H1 (cell line): ENCODE data around the gene GYS2. TPM values are rescaled to one million over a fixed set of nuclear protein-coding genes. Genes with fewer than 3 reads are reported as not detected.

Experiments used
- CTCF ChIA-PET: fragments of 300-600 bp; sonication (Branson Sonifier 250); formaldehyde crosslinking; loops from one replicate; lab custom pipeline; 2021; ENCODE audit not compliant: partially characterized antibody; lab: Charles Lee
- POLR2A ChIA-PET: fragments of 300-600 bp; sonication (Branson Sonifier 250); formaldehyde crosslinking; loops from one replicate; lab custom pipeline; 2021; ENCODE audit warnings: inconsistent platforms; ENCODE audit not compliant: partially characterized antibody; lab: Charles Lee
- DNase-seq, 2 experiments: peaks; one replicate each; pipeline versions ENCODE4 v3.0.0 to v3.0.0-alpha.2; 2010 to 2022; ENCODE audit warnings: low spot score in 2 of 2, low read depth in 1 of 2, mixed read lengths in 1 of 2
- FAIRE-seq: peaks from 2 replicates; lab custom pipeline; 2011; peaks lifted over from hg19 to GRCh38; lab: Jason Lieb, UNC
- H2AFZ ChIP-seq: 2 replicates; pipeline ENCODE4 v1.8.1; 2012; ENCODE audit warnings: low read length, inconsistent platforms
- H2AK5ac ChIP-seq: 2 replicates; pipeline ENCODE4 v1.6.1; 2013; ENCODE audit warnings: low read depth, low read length
- H2BK120ac ChIP-seq: replicated peaks from 2 replicates; pipeline ENCODE3; 2013; ENCODE audit warnings: low read depth, low read length, inconsistent platforms
- H2BK12ac ChIP-seq: 2 replicates; pipeline ENCODE4 v1.6.1; 2013; ENCODE audit warnings: low read depth, low read length
- H2BK15ac ChIP-seq: 2 replicates; pipeline ENCODE4 v1.6.1; 2013; ENCODE audit warnings: low read length
- H2BK20ac ChIP-seq: 2 replicates; pipeline ENCODE4 v1.6.1; 2013; ENCODE audit warnings: low read length
- H2BK5ac ChIP-seq: 2 replicates; pipeline ENCODE4 v1.6.1; 2013; ENCODE audit warnings: low read depth, low read length
- H3K14ac ChIP-seq: 2 replicates; pipeline ENCODE4 v1.6.1; 2013; ENCODE audit warnings: inconsistent platforms; ENCODE audit not compliant: insufficient read length
- H3K18ac ChIP-seq: 2 replicates; pipeline ENCODE4 v1.6.1; 2013; ENCODE audit warnings: low read length; ENCODE audit errors: extremely low read depth
- H3K23ac ChIP-seq: 2 replicates; pipeline ENCODE4 v1.6.1; 2013; ENCODE audit warnings: inconsistent platforms; ENCODE audit not compliant: insufficient read length
- H3K23me2 ChIP-seq: 2 replicates; pipeline ENCODE4 v1.6.1; 2013; ENCODE audit warnings: low read depth, low read length
- H3K27ac ChIP-seq: 2 replicates; pipeline ENCODE4 v1.6.1; 2011; ENCODE audit warnings: low read depth, low read length, inconsistent platforms
- H3K27me3 ChIP-seq, 4 experiments: replicated peaks in 1 of 4; 1 replicate in 1 of 4; 2 replicates in 3 of 4; pipeline versions ENCODE4 v1.6.1 to v1.8.1; 2011 to 2013; ENCODE audit warnings: low read length in 3 of 4, mild to moderate bottlenecking in 3 of 4, inconsistent platforms in 2 of 4, mixed read lengths in 2 of 4, moderate library complexity in 1 of 4; ENCODE audit not compliant: control insufficient read depth in 3 of 4, insufficient read depth in 3 of 4; ENCODE audit errors: extremely low read depth in 1 of 4
- H3K36me3 ChIP-seq, 4 experiments: 2 replicates each; pipeline versions ENCODE4 v1.6.1 to v1.8.1; 2011 to 2013; ENCODE audit warnings: mild to moderate bottlenecking in 4 of 4, low read length in 3 of 4, moderate library complexity in 2 of 4, control low read depth in 1 of 4, inconsistent platforms in 1 of 4; ENCODE audit not compliant: insufficient read depth in 4 of 4, control insufficient read depth in 2 of 4
- H3K4ac ChIP-seq: replicated peaks from 2 replicates; pipeline ENCODE3; 2013; ENCODE audit warnings: low read length, low read depth, mixed read lengths, inconsistent platforms; ENCODE audit not compliant: insufficient read length
- H3K4me1 ChIP-seq, 4 experiments: replicated peaks in 1 of 4; 1 replicate in 1 of 4; 2 replicates in 3 of 4; pipeline versions ENCODE4 v1.6.1 to v1.8.1; 2011 to 2013; ENCODE audit warnings: low read length in 3 of 4, inconsistent platforms in 2 of 4, mixed read lengths in 1 of 4; ENCODE audit not compliant: insufficient read depth in 4 of 4, control insufficient read depth in 3 of 4
- H3K4me2 ChIP-seq, 2 experiments: 2 replicates each; pipeline versions ENCODE4 v1.6.1 to v1.8.1; 2011 to 2013; ENCODE audit warnings: low read depth in 2 of 2, low read length in 2 of 2, control low read depth in 1 of 2, inconsistent platforms in 1 of 2, mild to moderate bottlenecking in 1 of 2; ENCODE audit not compliant: insufficient read depth in 1 of 2
- H3K4me3 ChIP-seq, 4 experiments: fragments of 200-600, 300-600 bp in 1 of 4; sonication (generic), shearing (Covaris generic), sonication (Bioruptor Twin) in 1 of 4; 2 replicates each; pipeline versions ENCODE4 v1.5.1 to v1.8.1; 2011 to 2016; ENCODE audit warnings: low read length in 4 of 4, low read depth in 3 of 4, control low read depth in 2 of 4, inconsistent platforms in 2 of 4, mild to moderate bottlenecking in 2 of 4, mixed read lengths in 1 of 4, moderate library complexity in 1 of 4; ENCODE audit not compliant: insufficient read depth in 2 of 4; ENCODE audit errors: extremely low read depth in 1 of 4
- H3K56ac ChIP-seq: replicated peaks from 2 replicates; pipeline ENCODE3; 2013; ENCODE audit warnings: low read depth, mild to moderate bottlenecking, mixed read lengths, low read length, inconsistent platforms; ENCODE audit not compliant: insufficient read length
- H3K79me1 ChIP-seq: 2 replicates; pipeline ENCODE4 v1.6.1; 2013; ENCODE audit warnings: low read depth, low read length, control low read depth
- H3K79me2 ChIP-seq, 2 experiments: 2 replicates each; pipeline versions ENCODE4 v1.6.1 to v1.8.1; 2012 to 2013; ENCODE audit warnings: low read length in 2 of 2, mild to moderate bottlenecking in 2 of 2, inconsistent platforms in 1 of 2; ENCODE audit not compliant: insufficient read depth in 2 of 2, control insufficient read depth in 1 of 2
- H3K9ac ChIP-seq, 4 experiments: replicated peaks in 1 of 4; 1 replicate in 1 of 4; 2 replicates in 3 of 4; pipeline versions ENCODE4 v1.6.1 to v1.8.1; 2011 to 2013; ENCODE audit warnings: low read depth in 3 of 4, low read length in 3 of 4, control low read depth in 2 of 4, mild to moderate bottlenecking in 2 of 4, moderate library complexity in 2 of 4, inconsistent platforms in 1 of 4; ENCODE audit errors: extremely low read depth in 1 of 4
- H3K9me3 ChIP-seq, 2 experiments: 2 replicates each; pipeline versions ENCODE4 v1.6.1 to v1.8.1; 2012 to 2013; ENCODE audit warnings: mild to moderate bottlenecking in 2 of 2, moderate library complexity in 2 of 2, control low read depth in 1 of 2, inconsistent platforms in 1 of 2, low read depth in 1 of 2, low read length in 1 of 2, mixed read lengths in 1 of 2; ENCODE audit not compliant: insufficient read depth in 2 of 2
- H4K20me1 ChIP-seq, 2 experiments: replicated peaks in 1 of 2; 2 replicates each; pipeline versions ENCODE3 to v1.8.1; 2011 to 2013; ENCODE audit warnings: inconsistent platforms in 2 of 2, low read length in 2 of 2, mild to moderate bottlenecking in 1 of 2; ENCODE audit not compliant: insufficient read depth in 2 of 2, control insufficient read depth in 1 of 2
- H4K5ac ChIP-seq: 2 replicates; pipeline ENCODE4 v1.6.1; 2013; ENCODE audit warnings: low read length, low read depth, mixed read lengths, inconsistent platforms; ENCODE audit not compliant: insufficient read length
- H4K8ac ChIP-seq: 2 replicates; pipeline ENCODE4 v1.8.0; 2013; ENCODE audit warnings: mild to moderate bottlenecking, moderate library complexity, low read length, inconsistent platforms; ENCODE audit not compliant: insufficient read depth; ENCODE audit errors: extremely low read depth
- H4K91ac ChIP-seq: replicated peaks from 2 replicates; pipeline ENCODE3; 2013; ENCODE audit warnings: low read length, mixed read lengths, inconsistent platforms; ENCODE audit not compliant: insufficient read length
- ATF2 ChIP-seq: IDR thresholded peaks from 2 replicates; pipeline ENCODE4 v1.6.1; 2012; ENCODE audit warnings: low read length, inconsistent platforms
- BACH1 ChIP-seq: IDR thresholded peaks from 2 replicates; pipeline ENCODE4 v1.6.1; 2012; ENCODE audit warnings: low read length, improper control_type of control experiment
- BCL11A ChIP-seq, 2 experiments: IDR thresholded peaks; one replicate each; pipeline ENCODE4 v1.6.1; 2011; ENCODE audit warnings: low read depth in 2 of 2, low read length in 2 of 2, mild to moderate bottlenecking in 2 of 2
- BRCA1 ChIP-seq: IDR thresholded peaks from 2 replicates; pipeline ENCODE4 v1.6.1; 2012; ENCODE audit warnings: low read depth, low read length, improper control_type of control experiment
- CBX5 ChIP-seq: fragments of 300-800, 300-1000 bp; sonication (generic); IDR thresholded peaks from 2 replicates; pipeline ENCODE4 v1.7.1; 2016; ENCODE audit warnings: antibody characterized with exemption, low read length, low read depth
- CHD1 ChIP-seq: IDR thresholded peaks from 2 replicates; pipeline ENCODE4 v1.6.1; 2012; ENCODE audit warnings: low read depth, low read length, improper control_type of control experiment
- CTBP2 ChIP-seq: IDR thresholded peaks from 2 replicates; pipeline ENCODE4 v1.7.0; 2011; ENCODE audit warnings: borderline replicate concordance, mild to moderate bottlenecking, moderate library complexity, mixed read lengths, low read length; ENCODE audit not compliant: insufficient read depth, insufficient read length
- JUND ChIP-seq: IDR thresholded peaks from 2 replicates; pipeline ENCODE4 v1.6.1; 2011; ENCODE audit warnings: mild to moderate bottlenecking, improper control_type of control experiment, low read length
- POLR2A ChIP-seq, 2 experiments: IDR thresholded peaks; 1 replicate in 1 of 2; 2 replicates in 1 of 2; pipeline ENCODE4 v1.6.1; 2011; ENCODE audit warnings: low read depth in 2 of 2, low read length in 2 of 2, mild to moderate bottlenecking in 2 of 2; ENCODE audit errors: control extremely low read depth in 1 of 2
- POLR2AphosphoS5 ChIP-seq: IDR thresholded peaks from 2 replicates; pipeline ENCODE4 v1.6.1; 2011; ENCODE audit warnings: low read depth, low read length
- SIRT6 ChIP-seq: IDR thresholded peaks from one replicate; pipeline ENCODE4 v1.7.1; 2012; ENCODE audit warnings: low read length, inconsistent platforms
- SP4 ChIP-seq: IDR thresholded peaks from 2 replicates; pipeline ENCODE4 v1.6.1; 2012; ENCODE audit warnings: low read length, inconsistent platforms
- TBP ChIP-seq: IDR thresholded peaks from 2 replicates; pipeline ENCODE4 v1.6.1; 2011; ENCODE audit warnings: low read depth, low read length, improper control_type of control experiment
- WGBS, 2 experiments: shearing (Covaris generic) in 1 of 2; methylation state at CpG; one replicate each; pipeline versions ENCODE4 v1.1.6 to v1.1.7; 2013 to 2015; ENCODE audit warnings: low lambda C conversion rate in 2 of 2, mixed read lengths in 2 of 2, inconsistent platforms in 1 of 2, low coverage in 1 of 2, missing lambda C conversion rate in 1 of 2; ENCODE audit not compliant: insufficient replicate concordance in 2 of 2, insufficient coverage in 1 of 2, insufficient read length in 1 of 2; ENCODE audit errors: extremely low coverage in 1 of 2, missing lambda C conversion rate in 1 of 2; 5-methylcytosine and 5-hydroxymethylcytosine counted together
- polyA plus RNA-seq, 7 experiments: library from polyadenylated mRNA; depleted of rRNA in 3 of 7; stranded (reverse) in 5 of 7; unstranded in 2 of 7; fragments of >200 nt in 5 of 7; fragments of 200-250 nt in 2 of 7; gene quantifications; 1 replicate in 5 of 7; 2 replicates in 1 of 7; 4 replicates in 1 of 7; pipeline versions ENCODE4 v1.2.1 to v1.2.3, GENCODE V29; 2011 to 2013; ENCODE audit warnings: missing spikeins in 2 of 7, mixed read lengths in 2 of 7
- total RNA-seq: library from RNA; stranded (reverse); fragmentation: NEBNext Ultra II Directional; extraction: Animal tissue kit (Norgen Biotek cat#: 25700); gene quantifications from 2 replicates; pipeline ENCODE4 v1.2.1, GENCODE V29; 2021
- TF ChIP-seq, protein P1 (sequence below): IDR thresholded peaks from 2 replicates; pipeline ENCODE4 v1.6.1; 2011; ENCODE audit warnings: low read depth, mild to moderate bottlenecking, low read length; ENCODE audit not compliant: insufficient read depth

The GYS2 gene
- total and polyA plus RNA-seq, 2 of the 8 experiments (the other 6 are each of a cell fraction or from before 2014, with no cell fraction given), result not detected

GRCh38 chr12:21541773-21542172 lies 62.9 kb downstream of the GYS2 start:
- Histone ChIP-seq H3K18ac (no peak overlapping the region), H3K4me2 (no peak overlapping the region), H4K20me1 (no peaks in the 10 kb centered on the region), H3K14ac (no peak overlapping the region), H2BK15ac (no peak overlapping the region), H2BK5ac (no peak overlapping the region), H3K4me1 (no peaks in the 10 kb centered on the region), H2AK5ac (no peak overlapping the region), H2BK120ac (no peak overlapping the region), H3K23me2 (no peaks in the 10 kb centered on the region; the same call in 1 of the 2 replicates), H4K8ac (no peak overlapping the region), H2BK20ac (no peak overlapping the region), H2BK12ac (no peak overlapping the region), H3K9me3 (no peaks in the 10 kb centered on the region), H3K9ac (no peak overlapping the region), H3K23ac (no peak overlapping the region), H3K27ac (no peak overlapping the region), H4K5ac (no peak overlapping the region), H3K36me3 (no peaks in the 10 kb centered on the region), H3K4ac (no peak overlapping the region), H3K4me3 (no peak overlapping the region), H2AFZ (no peak overlapping the region), H3K27me3 (no peaks in the 10 kb centered on the region), H4K91ac (no peak overlapping the region), H3K79me1 (no peaks in the 10 kb centered on the region; the same call in 1 of the 2 replicates), H3K79me2 (no peaks in the 10 kb centered on the region), H3K56ac (no peak overlapping the region)
- FAIRE-seq (no peak), DNase-seq (no peak)
- POLR2A ChIA-PET, result interaction anchor here (0.6 to 1.5 kb wide), 2 partner anchors 14 to 20 kb away, joined by 3 to 4 read pairs; no protein-coding TSS in a partner anchor
- CTCF ChIA-PET, result interaction anchor here (0.6 to 2.2 kb wide), 3 partner anchors 10 to 154 kb away, joined by 3 to 7 read pairs (median 3); no protein-coding TSS in a partner anchor
- WGBS, 2 experiments, result 92% methylated on average over 6 of the region's 6 CpGs; no CpG with 5 or more reads in 1 of the 2 experiments
- TF ChIP-seq SIRT6 (no peak), BCL11A (IDR thresholded peaks at IDR 0.05; ENCODE audit: low read depth in 2 of 2, low read length in 2 of 2) (no peak), BACH1 (no peak), CTBP2 (no peak), CHD1 (no peak), CBX5 (no peak), JUND (no peak), TBP (no peak), ATF2 (no peak), SP4 (no peak), POLR2A (IDR thresholded peaks at IDR 0.05; ENCODE audit: control extremely low read depth in 1 of 2, low read depth in 2 of 2, low read length in 2 of 2) (no peak), POLR2AphosphoS5 (no peak), BRCA1 (no peak)
- TF ChIP-seq, protein P1, sequence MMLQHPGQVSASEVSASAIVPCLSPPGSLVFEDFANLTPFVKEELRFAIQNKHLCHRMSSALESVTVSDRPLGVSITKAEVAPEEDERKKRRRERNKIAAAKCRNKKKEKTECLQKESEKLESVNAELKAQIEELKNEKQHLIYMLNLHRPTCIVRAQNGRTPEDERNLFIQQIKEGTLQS, result no peak
